AML-193 (cell line): Measurements from ENCODE around the gene TTC3.
A peak's percentile ranks its signal among the peaks of the same experiment; 100 is the strongest.

ENCODE experiments used
- DNase-seq, 2 experiments: peaks; one replicate each; lab custom pipeline; 2025; lab: John Stamatoyannopoulos, UW

Gene TTC3

GRCh38 chr21:37061926-37062592 is 11.0 kb upstream of the TTC3 start:
- DNase-seq = no peak

- no peak for DNase-seq
These were observed 10.5 kb upstream of the TTC3 start for GRCh38 chr21:37062593-37062935.

- no peak for DNase-seq
These were observed 9.6 kb upstream of the TTC3 start for GRCh38 chr21:37063433-37063832.

GRCh38 chr21:37064841-37065240 is 8.2 kb upstream of the TTC3 start:
- DNase-seq = no peak

- DNase-seq = no peak
These were observed 7.4 kb upstream of the TTC3 start for GRCh38 chr21:37065561-37066177.

- peak in 1 of 2 experiments; percentile 28 for DNase-seq
These were observed 1.3 kb upstream of the TTC3 start for GRCh38 chr21:37071561-37072273.

GRCh38 chr21:37072274-37072987 is 623 bp upstream of the TTC3 start:
- peak; percentile 46 to 71 for DNase-seq

- DNase-seq = peak in 1 of 2 experiments; percentile 28
These were observed 553 bp downstream of the TTC3 start for GRCh38 chr21:37073417-37074196.

- DNase-seq = no peak
These were observed 1.1 kb downstream of the TTC3 start for GRCh38 chr21:37074197-37074510.

GRCh38 chr21:37074546-37074945 is 1.5 kb downstream of the TTC3 start:
- no peak for DNase-seq

- no peak for DNase-seq
These were observed 2.2 kb downstream of the TTC3 start for GRCh38 chr21:37075214-37075770.

GRCh38 chr21:37076087-37076850 is 3.2 kb downstream of the TTC3 start:
- no peak for DNase-seq

GRCh38 chr21:37077403-37077802 is 4.3 kb downstream of the TTC3 start:
- DNase-seq = no peak

GRCh38 chr21:37079211-37079824 is 6.3 kb downstream of the TTC3 start:
- DNase-seq = peak; percentile 28 to 54

GRCh38 chr21:37082375-37082774 is 9.3 kb downstream of the TTC3 start:
- DNase-seq = no peak

GRCh38 chr21:37082856-37083528 is 9.9 kb downstream of the TTC3 start:
- DNase-seq = no peak

GRCh38 chr21:37085726-37086125 is 12.7 kb downstream of the TTC3 start:
- DNase-seq = no peak

GRCh38 chr21:37087188-37087587 is 14.1 kb downstream of the TTC3 start:
- peak; percentile 30 to 37 for DNase-seq

GRCh38 chr21:37088186-37088735 is 15.2 kb downstream of the TTC3 start:
- no peak for DNase-seq

- no peak for DNase-seq
These were observed 20.9 kb downstream of the TTC3 start for GRCh38 chr21:37093977-37094376.
